GM12878 (cell line): Measurements from ENCODE around the gene BCAS2. TPM values are rescaled to one million over a fixed set of nuclear protein-coding genes. Genes with fewer than 3 reads are reported as not detected.

Experiments
- ATAC-seq: fragments of 200-7000 bp; cut with Tn5 transposase; 3 replicates; pipeline ENCODE4 v1.9.1; 2020; ENCODE audit warnings: mild to moderate bottlenecking, moderate library complexity
- Bru-seq: library from RNA; stranded (reverse); fragments of 400-500 nt; gene quantifications from one replicate; lab custom pipeline; 2021; lab: Mats Ljungman, UMichigan
- BruChase-seq, 2 experiments: library from RNA; stranded (reverse); fragments of 400-500 nt; gene quantifications; one replicate each; lab custom pipeline; 2021; lab: Mats Ljungman, UMichigan
- BruUV-seq: library from RNA; stranded (reverse); fragments of 400-500 nt; replicated peaks from 2 replicates; lab custom pipeline; 2021; lab: Mats Ljungman, UMichigan
- CTCF ChIA-PET: fragments of 300-600 bp; sonication (Branson Sonifier 250); formaldehyde crosslinking; extraction: SDS; loops from one replicate; lab custom pipeline; 2021; ENCODE audit warnings: inconsistent platforms; lab: Yijun Ruan, JAX
- POLR2A ChIA-PET: fragments of 350-600 bp; formaldehyde crosslinking; extraction: SDS; loops from one replicate; lab custom pipeline; 2021; ENCODE audit warnings: inconsistent platforms; lab: Charles Lee
- RAD21 ChIA-PET: fragments of 300-600 bp; sonication (Branson Sonifier 250); formaldehyde crosslinking; loops from one replicate; lab custom pipeline; 2023; ENCODE audit warnings: antibody characterized with exemption; ENCODE audit not compliant: unreplicated experiment; lab: Charles Lee
- SMC1A ChIA-PET: fragments of 300-600 bp; sonication (Branson Sonifier 250); formaldehyde crosslinking; loops from one replicate; lab custom pipeline; 2023; ENCODE audit not compliant: unreplicated experiment, uncharacterized antibody; lab: Charles Lee
- DNase-seq: peaks from one replicate; pipeline ENCODE4 v3.0.0-alpha.2; 2011; ENCODE audit warnings: low read depth, low spot score
- FAIRE-seq: peaks from 3 replicates; lab custom pipeline; 2011; peaks lifted over from hg19 to GRCh38; lab: Jason Lieb, UNC
- H2AFZ ChIP-seq: 2 replicates; pipeline ENCODE4 v1.6.0; 2011; ENCODE audit warnings: low read depth, low read length, control low read depth; ENCODE audit not compliant: control insufficient read depth
- H3K27ac ChIP-seq: 2 replicates; pipeline ENCODE4 v1.5.1; 2011; ENCODE audit warnings: control low read depth; ENCODE audit not compliant: control insufficient read depth, insufficient read depth
- H3K27me3 ChIP-seq, 2 experiments: replicated peaks in 1 of 2; 2 replicates each; pipeline versions ENCODE4 v1.6.0 to v1.6.1; 2011; ENCODE audit warnings: low read length in 1 of 2; ENCODE audit not compliant: control insufficient read depth in 2 of 2, insufficient read depth in 2 of 2
- H3K36me3 ChIP-seq, 2 experiments: 2 replicates each; pipeline ENCODE4 v1.5.1; 2011; ENCODE audit warnings: low read length in 1 of 2; ENCODE audit not compliant: control insufficient read depth in 2 of 2, insufficient read depth in 2 of 2
- H3K4me1 ChIP-seq: 2 replicates; pipeline ENCODE4 v1.6.1; 2011; ENCODE audit warnings: mild to moderate bottlenecking, low read length, moderate library complexity, mixed read lengths; ENCODE audit not compliant: control insufficient read depth, insufficient read depth
- H3K4me2 ChIP-seq: 2 replicates; pipeline ENCODE4 v1.6.0; 2011; ENCODE audit warnings: control low read depth; ENCODE audit not compliant: control insufficient read depth, insufficient read depth
- H3K4me3 ChIP-seq: fragments of 200-600 bp; sonication (generic); 2 replicates; pipeline ENCODE4 v1.5.1; 2016
- H3K79me2 ChIP-seq: 2 replicates; pipeline ENCODE4 v1.6.0; 2011; ENCODE audit warnings: low read length; ENCODE audit not compliant: control insufficient read depth, insufficient read depth
- H3K9ac ChIP-seq: 2 replicates; pipeline ENCODE4 v1.8.0; 2011; ENCODE audit warnings: low read length, control low read depth, mixed read lengths; ENCODE audit not compliant: control insufficient read depth, insufficient read depth
- H3K9me3 ChIP-seq: replicated peaks from 3 replicates; pipeline ENCODE4 v1.5.1; 2011; ENCODE audit warnings: mild to moderate bottlenecking, low read length; ENCODE audit not compliant: control insufficient read depth, insufficient read depth
- H4K20me1 ChIP-seq: 2 replicates; pipeline ENCODE4 v1.6.0; 2011; ENCODE audit not compliant: control insufficient read depth, insufficient read depth
- CBFB ChIP-seq: IDR thresholded peaks from 2 replicates; pipeline ENCODE4 v1.6.1; 2016; ENCODE audit warnings: antibody characterized with exemption, low read depth
- CHD1 ChIP-seq: IDR thresholded peaks from 2 replicates; pipeline ENCODE4 v1.6.1; 2012; ENCODE audit warnings: low read depth, low read length, improper control_type of control experiment
- FOXK2 ChIP-seq: fragments of 450-650 bp; IDR thresholded peaks from 2 replicates; pipeline ENCODE4 v1.6.1; 2017; ENCODE audit warnings: mild to moderate bottlenecking, moderate library complexity
- HCFC1 ChIP-seq: fragments of 150-350 bp; IDR thresholded peaks from 2 replicates; pipeline ENCODE4 v1.6.1; 2014; ENCODE audit warnings: low read length
- IKZF1 ChIP-seq: fragments of 450-650 bp; conservative IDR thresholded peaks from 2 replicates; pipeline ENCODE4 v1.6.1; 2017; ENCODE audit warnings: antibody characterized with exemption, mild to moderate bottlenecking
- KDM1A ChIP-seq: fragments of 200-600 bp; sonication (generic); IDR thresholded peaks from 2 replicates; pipeline ENCODE4 v1.6.1; 2016; ENCODE audit warnings: borderline replicate concordance
- MTA3 ChIP-seq: IDR thresholded peaks from 2 replicates; pipeline ENCODE4 v1.6.1; 2012; ENCODE audit warnings: low read length, inconsistent platforms, borderline replicate concordance
- STAT3 ChIP-seq: IDR thresholded peaks from 2 replicates; pipeline ENCODE4 v1.6.1; 2011; ENCODE audit warnings: low read depth, low read length, improper control_type of control experiment
- TCF12 ChIP-seq: IDR thresholded peaks from 2 replicates; pipeline ENCODE4 v1.6.1; 2011; ENCODE audit warnings: low read depth, mild to moderate bottlenecking, low read length
- WGBS: methylation state at CpG from one replicate; pipeline ENCODE4 v1.1.6; 2016; ENCODE audit warnings: low lambda C conversion rate; ENCODE audit not compliant: insufficient replicate concordance, insufficient coverage; ENCODE audit errors: missing lambda C conversion rate; 5-methylcytosine and 5-hydroxymethylcytosine counted together
- in situ Hi-C: fragments of 300-500 bp; cut with MboI; formaldehyde crosslinking; loops from 9 replicates; pipeline ENCODE4 v1.14.3; 2018; ENCODE audit warnings: mixed read lengths
- intact Hi-C: fragments of 100-400 bp; cut with micrococcal nuclease; formaldehyde crosslinking; loops from one replicate; pipeline ENCODE4 v1.14.2; 2022; ENCODE audit not compliant: unreplicated experiment
- long read RNA-seq, 2 experiments: library from polyadenylated mRNA; unstranded; transcript quantifications; one replicate each; pipeline ENCODE4 v2.0.0, GENCODE V29; 2019 to 2020
- polyA minus RNA-seq, 3 experiments: library from RNA; depleted of rRNA, polyadenylated mRNA; stranded (reverse); fragments of >200 nt; gene quantifications; 2 replicates each; pipeline ENCODE4 v1.2.3, GENCODE V29; 2011
- polyA plus RNA-seq, 11 experiments: library from polyadenylated mRNA; depleted of rRNA in 4 of 11; unstranded in 6 of 11; stranded (reverse) in 5 of 11; fragments of >200 nt; fragmentation: Nextera tagmentation in 4 of 11; fragmentation: Illumina TruSeq in 1 of 11; extraction: Ambion mirVana in 4 of 11; extraction: Trizol in 1 of 11; gene quantifications; 1 replicate in 1 of 11; 2 replicates in 10 of 11; pipeline versions ENCODE4 v1.2.1 to v1.2.3, GENCODE V29; 2011 to 2016; ENCODE audit warnings: inconsistent platforms in 2 of 11, missing spikeins in 2 of 11, low read depth in 1 of 11
- total RNA-seq, 4 experiments: library from RNA; depleted of rRNA in 3 of 4; stranded (reverse); fragments of >200 nt in 3 of 4; fragmentation: Illumina TruSeq in 1 of 4; extraction: Trizol in 1 of 4; gene quantifications; 2 replicates each; pipeline versions ENCODE4 v1.2.1 to v1.2.3, GENCODE V29; 2013 to 2021
- TF ChIP-seq, protein P1 (sequence below): fragments of 450-650 bp; IDR thresholded peaks from 2 replicates; pipeline ENCODE4 v1.6.1; 2018; ENCODE audit warnings: mild to moderate bottlenecking, low read depth, moderate library complexity; ENCODE audit not compliant: partially characterized antibody
- TF ChIP-seq, protein P2 (sequence below): IDR thresholded peaks from 2 replicates; pipeline ENCODE4 v1.6.1; 2012; ENCODE audit warnings: low read depth, low read length, improper control_type of control experiment

The BCAS2 gene
- total RNA-seq (2013; cell fraction: nucleolus; rRNA removed), result 4.4 and 6.1 TPM in 2 replicates
- total RNA-seq (2014; rRNA removed), result 37.3 and 41.8 TPM in 2 replicates
- total RNA-seq (2014; rRNA removed; fragmentation: Illumina TruSeq; extraction: Trizol), result 58.3 and 60.2 TPM in 2 replicates
- 35.5 and 38.7 TPM in 2 replicates for total RNA-seq (2021)
- polyA plus RNA-seq (2011; ENCODE audit: low read depth), result 28.1 TPM
- polyA plus RNA-seq (2011; rRNA removed), result 49.1 and 88.5 TPM in 2 replicates
- 14.9 and 17.2 TPM in 2 replicates for polyA plus RNA-seq (2011; cell fraction: cytosol; rRNA removed)
- polyA plus RNA-seq (2011; cell fraction: nucleus; rRNA removed), result 8.8 and 10.9 TPM in 2 replicates
- 38.8 and 45.1 TPM in 2 replicates for polyA plus RNA-seq (2012)
- 61.2 and 77.9 TPM in 2 replicates for polyA plus RNA-seq (2014; fragmentation: Illumina TruSeq; extraction: Trizol)
- polyA plus RNA-seq (2014; fragmentation: Nextera tagmentation; extraction: Ambion mirVana), result 100 to 1,000 TPM; 121 to 129 TPM
- 39.6 and 45.1 TPM in 2 replicates for polyA plus RNA-seq (2014; rRNA removed)
- 100 to 1,000 TPM in 1 of 2 experiments, 10 to 100 TPM in 1; 99.6 to 105 TPM for polyA plus RNA-seq (2016; fragmentation: Nextera tagmentation; extraction: Ambion mirVana)
- polyA minus RNA-seq (2011; rRNA and poly(A)+ RNA removed), result 10.0 and 15.3 TPM in 2 replicates
- polyA minus RNA-seq (2011; cell fraction: cytosol; rRNA and poly(A)+ RNA removed), result 7.1 and 13.6 TPM in 2 replicates
- 4.1 and 4.3 TPM in 2 replicates for polyA minus RNA-seq (2011; cell fraction: nucleus; rRNA and poly(A)+ RNA removed)
- Bru-seq, nascent RNA, result percentile 92 among the genes with signal in this experiment
- BruChase-seq, experiment 1, labeled RNA remaining after a 6-hour chase, result percentile 79 among the genes with signal in this experiment
- percentile 87 among the genes with signal in this experiment for BruChase-seq, experiment 2, labeled RNA remaining after a 2-hour chase
- long read RNA-seq, experiment 1, transcript BCAS2-201 (7 exons, 1,299 nt), result major isoform, 86 of 89 reads
- long read RNA-seq, experiment 1, partial matches to known transcripts, result 0 of 89 reads
- long read RNA-seq, experiment 1, other reads (novel, unspliced or antisense), result 3 of 89 reads
- long read RNA-seq, experiment 2, transcript BCAS2-201 (7 exons, 1,299 nt), result major isoform, 506 of 527 reads
- long read RNA-seq, experiment 2, partial matches to known transcripts, result 8 of 527 reads
- long read RNA-seq, experiment 2, other reads (novel, unspliced or antisense), result 12 of 527 reads

DNA sequence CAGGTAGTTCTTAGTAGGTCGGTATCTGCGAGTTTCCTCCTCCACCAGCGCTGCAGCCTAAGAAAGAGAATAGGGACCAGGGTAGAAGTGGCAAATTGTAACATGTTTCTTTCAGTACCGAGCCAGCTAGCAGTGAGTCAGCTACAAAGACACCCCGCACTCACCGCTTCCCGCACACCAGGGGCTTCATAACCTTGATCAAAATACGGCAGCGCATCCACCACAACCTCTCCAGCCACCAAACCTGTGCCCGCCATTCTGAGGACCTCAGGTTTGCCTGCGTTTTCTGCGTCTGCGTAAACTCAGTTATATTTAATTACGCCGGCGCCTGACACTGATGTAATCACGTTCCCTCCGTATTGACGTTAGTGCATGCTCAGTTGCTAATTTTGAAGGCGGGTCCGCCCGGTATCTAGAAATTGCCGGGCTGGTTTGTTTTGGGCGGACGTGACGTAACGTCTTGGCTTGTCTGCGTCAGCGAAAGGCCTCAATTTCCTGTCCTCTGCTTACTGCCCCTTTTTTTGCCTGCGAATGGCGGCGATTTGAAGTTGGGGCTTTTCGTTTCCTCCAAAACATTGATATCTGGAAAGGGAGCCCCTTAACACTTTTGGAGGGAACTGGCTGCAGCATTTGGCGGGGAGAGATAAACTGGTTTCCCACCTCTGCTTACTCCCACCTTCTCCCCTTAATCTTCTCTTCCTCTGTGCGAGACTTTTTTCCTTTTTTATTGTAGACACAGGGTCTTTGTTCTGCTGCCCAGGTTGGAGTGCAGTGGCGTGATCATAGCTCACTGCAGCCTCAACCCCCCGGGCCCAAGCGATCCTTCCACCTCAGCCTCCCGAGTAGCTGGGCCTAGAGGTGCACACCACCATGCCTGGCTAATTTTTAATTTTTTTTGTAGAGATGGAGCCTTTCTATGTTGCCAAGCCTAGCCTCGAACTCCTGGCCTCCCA is at the start of gene BCAS2:
TSS of gene BCAS2 (minus strand) at position 281 of the 953 bp plus-strand sequence. CDS start at position 257, 24 bp downstream.
- POLR2A ChIA-PET, result interaction anchor here (0.7 kb wide), 1 partner anchor 199 kb away, joined by 3 read pairs; the partner anchor contains the start of gene SIKE1
- peak; percentile 98 for FAIRE-seq
- BruUV-seq, result TSS peak; percentile 97
- TF ChIP-seq, protein P1, sequence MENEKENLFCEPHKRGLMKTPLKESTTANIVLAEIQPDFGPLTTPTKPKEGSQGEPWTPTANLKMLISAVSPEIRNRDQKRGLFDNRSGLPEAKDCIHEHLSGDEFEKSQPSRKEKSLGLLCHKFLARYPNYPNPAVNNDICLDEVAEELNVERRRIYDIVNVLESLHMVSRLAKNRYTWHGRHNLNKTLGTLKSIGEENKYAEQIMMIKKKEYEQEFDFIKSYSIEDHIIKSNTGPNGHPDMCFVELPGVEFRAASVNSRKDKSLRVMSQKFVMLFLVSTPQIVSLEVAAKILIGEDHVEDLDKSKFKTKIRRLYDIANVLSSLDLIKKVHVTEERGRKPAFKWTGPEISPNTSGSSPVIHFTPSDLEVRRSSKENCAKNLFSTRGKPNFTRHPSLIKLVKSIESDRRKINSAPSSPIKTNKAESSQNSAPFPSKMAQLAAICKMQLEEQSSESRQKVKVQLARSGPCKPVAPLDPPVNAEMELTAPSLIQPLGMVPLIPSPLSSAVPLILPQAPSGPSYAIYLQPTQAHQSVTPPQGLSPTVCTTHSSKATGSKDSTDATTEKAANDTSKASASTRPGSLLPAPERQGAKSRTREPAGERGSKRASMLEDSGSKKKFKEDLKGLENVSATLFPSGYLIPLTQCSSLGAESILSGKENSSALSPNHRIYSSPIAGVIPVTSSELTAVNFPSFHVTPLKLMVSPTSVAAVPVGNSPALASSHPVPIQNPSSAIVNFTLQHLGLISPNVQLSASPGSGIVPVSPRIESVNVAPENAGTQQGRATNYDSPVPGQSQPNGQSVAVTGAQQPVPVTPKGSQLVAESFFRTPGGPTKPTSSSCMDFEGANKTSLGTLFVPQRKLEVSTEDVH, result peak; percentile 79
- peak; percentile 65 for TF ChIP-seq HCFC1
- TF ChIP-seq TCF12, result no peak; the same call in 1 of the 2 replicates
- no peak for TF ChIP-seq CHD1
- no peak for TF ChIP-seq STAT3
- TF ChIP-seq MTA3, result no peak
- TF ChIP-seq CBFB, result 0 out of 2 replicates have a peak, but pooled peaks have one; percentile 27
- TF ChIP-seq IKZF1, result peak; percentile 61
- TF ChIP-seq KDM1A, result no peak
- TF ChIP-seq FOXK2, result peak; percentile 53; the same call in 1 of the 2 replicates
- TF ChIP-seq, protein P2, sequence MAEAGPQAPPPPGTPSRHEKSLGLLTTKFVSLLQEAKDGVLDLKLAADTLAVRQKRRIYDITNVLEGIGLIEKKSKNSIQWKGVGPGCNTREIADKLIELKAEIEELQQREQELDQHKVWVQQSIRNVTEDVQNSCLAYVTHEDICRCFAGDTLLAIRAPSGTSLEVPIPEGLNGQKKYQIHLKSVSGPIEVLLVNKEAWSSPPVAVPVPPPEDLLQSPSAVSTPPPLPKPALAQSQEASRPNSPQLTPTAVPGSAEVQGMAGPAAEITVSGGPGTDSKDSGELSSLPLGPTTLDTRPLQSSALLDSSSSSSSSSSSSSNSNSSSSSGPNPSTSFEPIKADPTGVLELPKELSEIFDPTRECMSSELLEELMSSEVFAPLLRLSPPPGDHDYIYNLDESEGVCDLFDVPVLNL, result 0 out of 2 replicates have a peak, but pooled peaks have one; percentile 57

More for the DNA sequence above, at the start of gene BCAS2:
- H3K4me1 ChIP-seq, result peaks cover 6% of the 10 kb centered on the region; the same call in 1 of the 2 replicates
- peak within 1 kb of the TSS; percentile 86 for H3K9ac ChIP-seq
- H2AFZ ChIP-seq, result peak within 1 kb of the TSS; percentile 98
- in situ Hi-C loops, result no loop called here
- H3K4me3 ChIP-seq, result peak within 1 kb of the TSS; percentile 96
- intact Hi-C loops, result loop anchor here (2.0 kb wide), 1 partner anchor 21 kb away; no protein-coding TSS in a partner anchor
- SMC1A ChIA-PET, result interaction anchor here (0.9 to 2.2 kb wide), 6 partner anchors 14 to 134 kb away, joined by 3 to 6 read pairs (median 4); partner anchors contain the start of gene NRAS
- no peaks in the 10 kb centered on the region for H4K20me1 ChIP-seq
- H3K9me3 ChIP-seq, result no peaks in the 10 kb centered on the region
- RAD21 ChIA-PET, result interaction anchor here (1.1 kb wide), 1 partner anchor 71 kb away, joined by 4 read pairs; the partner anchor contains the start of gene TRIM33
- 8% methylated on average over 40 of the region's 40 CpGs for WGBS
- H3K27ac ChIP-seq, result peak within 1 kb of the TSS; percentile 71
- peak within 1 kb of the TSS; percentile 72 for H3K4me2 ChIP-seq
- DNase-seq, result peak; percentile 96
- CTCF ChIA-PET, result interaction anchor here (0.9 to 2.1 kb wide), 4 partner anchors 14 to 471 kb away, joined by 3 to 6 read pairs (median 4); partner anchors contain the start of gene NRAS
- no peaks in the 10 kb centered on the region for H3K27me3 ChIP-seq
- ATAC-seq, result peak; percentile 98
- H3K36me3 ChIP-seq, result no peaks in the 10 kb centered on the region; a peak in 1 of 4 replicates
- peaks cover 12% of the 10 kb centered on the region for H3K79me2 ChIP-seq
